GM12891 (cell line): Measurements from ENCODE around the gene IL1RAPL1.

Experiments used
- POLR2A ChIP-seq: IDR thresholded peaks from 2 replicates; pipeline ENCODE4 v1.6.1; 2011; ENCODE audit warnings: low read depth, low read length, control low read depth
- POLR2AphosphoS5 ChIP-seq: IDR thresholded peaks from 2 replicates; pipeline ENCODE4 v1.6.1; 2011; ENCODE audit warnings: low read depth, low read length, control low read depth
- SPI1 ChIP-seq: IDR thresholded peaks from 2 replicates; pipeline ENCODE4 v1.6.1; 2011; ENCODE audit warnings: low read depth, low read length, control low read depth
- TAF1 ChIP-seq: IDR thresholded peaks from 2 replicates; pipeline ENCODE4 v1.6.1; 2011; ENCODE audit warnings: low read depth, low read length, control low read depth

- TF ChIP-seq POLR2A (no peak), POLR2AphosphoS5 (no peak), SPI1 (no peak), TAF1 (no peak)
These were observed 5.7 kb upstream of the IL1RAPL1 start for GRCh38 chrX:28581522-28581921.
